HepG2 (cell line): ENCODE data around the gene CTDNEP1. TPM values are rescaled to one million over a fixed set of nuclear protein-coding genes. Genes with fewer than 3 reads are reported as not detected.
A peak's percentile ranks its signal among the peaks of the same experiment; 100 is the strongest.

ENCODE experiments used
- ARHGAP35 ChIP-seq: sonication (generic); formaldehyde crosslinking; IDR thresholded peaks from 2 replicates; pipeline ENCODE4 v1.9.0; 2022; ENCODE audit warnings: mild to moderate bottlenecking, inconsistent platforms, moderate library complexity, missing genetic modification reagents, borderline replicate concordance
- ARID2 ChIP-seq: sonication (generic); formaldehyde crosslinking; IDR thresholded peaks from 2 replicates; pipeline ENCODE4 v1.8.1; 2022; ENCODE audit warnings: mild to moderate bottlenecking, missing genetic modification reagents, borderline replicate concordance
- DMAP1 ChIP-seq: IDR thresholded peaks from 2 replicates; pipeline ENCODE4 v1.6.1; 2016
- GTF2F1 ChIP-seq: fragments of 150-350 bp; IDR thresholded peaks from 2 replicates; pipeline ENCODE4 v1.6.1; 2014; ENCODE audit warnings: low read length
- HMGXB4 ChIP-seq, 2 experiments: sonication (generic) in 1 of 2; formaldehyde crosslinking in 1 of 2; IDR thresholded peaks; 2 replicates each; pipeline versions ENCODE4 v1.4.0 to v1.6.1; 2018 to 2020; ENCODE audit warnings: missing genetic modification reagents in 2 of 2, borderline replicate concordance in 1 of 2, low read depth in 1 of 2, mild to moderate bottlenecking in 1 of 2, missing biosample characterization in 1 of 2
- IKZF5 ChIP-seq: IDR thresholded peaks from 2 replicates; pipeline ENCODE4 v1.6.1; 2018; ENCODE audit warnings: missing genetic modification reagents, mild to moderate bottlenecking, missing compliant biosample characterization
- MXD1 ChIP-seq: sonication (generic); formaldehyde crosslinking; IDR thresholded peaks from 2 replicates; pipeline ENCODE4 v1.4.0; 2020; ENCODE audit warnings: mild to moderate bottlenecking, missing genetic modification reagents
- NCOA1 ChIP-seq: sonication (generic); formaldehyde crosslinking; IDR thresholded peaks from 2 replicates; pipeline ENCODE4 v1.9.0; 2021; ENCODE audit warnings: missing genetic modification reagents
- NR2F1 ChIP-seq, 2 experiments: fragments of 450-650 bp in 1 of 2; formaldehyde crosslinking in 1 of 2; IDR thresholded peaks; 2 replicates each; pipeline versions ENCODE4 v1.5.0 to v1.6.1; 2016 to 2020; ENCODE audit warnings: mild to moderate bottlenecking in 1 of 2, missing compliant biosample characterization in 1 of 2, missing genetic modification reagents in 1 of 2, moderate library complexity in 1 of 2
- PLRG1 ChIP-seq: fragments of 450-650 bp; conservative IDR thresholded peaks from 2 replicates; pipeline ENCODE4 v1.6.1; 2016
- RXRA ChIP-seq: sonication (generic); formaldehyde crosslinking; IDR thresholded peaks from 2 replicates; pipeline ENCODE4 v1.5.1; 2020; ENCODE audit warnings: missing genetic modification reagents
- TBX2 ChIP-seq: sonication (generic); formaldehyde crosslinking; IDR thresholded peaks from 2 replicates; pipeline ENCODE4 v1.5.0; 2020; ENCODE audit warnings: missing genetic modification reagents, mild to moderate bottlenecking, borderline replicate concordance
- TOPORS ChIP-seq: sonication (generic); formaldehyde crosslinking; IDR thresholded peaks from 2 replicates; pipeline ENCODE4 v1.8.0; 2023; ENCODE audit warnings: mild to moderate bottlenecking, missing genetic modification reagents
- ZBTB38 ChIP-seq: sonication (generic); formaldehyde crosslinking; IDR thresholded peaks from 2 replicates; pipeline ENCODE4 v1.5.1; 2020; ENCODE audit warnings: mild to moderate bottlenecking, missing genetic modification reagents
- ZNF501 ChIP-seq: sonication (generic); formaldehyde crosslinking; IDR thresholded peaks from 2 replicates; pipeline ENCODE4 v1.5.1; 2020; ENCODE audit warnings: mild to moderate bottlenecking, moderate library complexity, missing genetic modification reagents
- ZNF781 ChIP-seq: sonication (generic); formaldehyde crosslinking; IDR thresholded peaks from 2 replicates; pipeline ENCODE4 v1.5.1; 2020; ENCODE audit warnings: borderline replicate concordance, mild to moderate bottlenecking, missing genetic modification reagents; ENCODE audit errors: not compliant biosample characterization
- polyA plus RNA-seq, 8 experiments: library from polyadenylated mRNA; depleted of rRNA in 3 of 8; stranded (reverse) in 7 of 8; unstranded in 1 of 8; fragments of >200 nt; fragmentation: Illumina TruSeq in 4 of 8; extraction: Trizol in 4 of 8; gene quantifications; 2 replicates each; pipeline versions ENCODE4 v1.2.1 to v1.2.3, GENCODE V29; 2011 to 2016; ENCODE audit warnings: low read depth in 4 of 8, missing spikeins in 1 of 8, mixed read lengths in 1 of 8; ENCODE audit not compliant: insufficient read depth in 1 of 8
- total RNA-seq, 5 experiments: library from RNA; depleted of rRNA; stranded (reverse); fragments of >200 nt; fragmentation: Illumina TruSeq; extraction: Trizol; gene quantifications; 2 replicates each; pipeline ENCODE4 v1.2.3, GENCODE V29; 2016; ENCODE audit warnings: low read depth in 1 of 5
- TF ChIP-seq, protein P1 (sequence below): sonication (generic); formaldehyde crosslinking; IDR thresholded peaks from 2 replicates; pipeline ENCODE4 v1.4.0; 2020; ENCODE audit warnings: low read depth, mild to moderate bottlenecking, missing genetic modification reagents
- TF ChIP-seq, protein P2 (sequence below): IDR thresholded peaks from 2 replicates; pipeline ENCODE4 v1.6.1; 2016; ENCODE audit warnings: mild to moderate bottlenecking, missing biosample characterization, missing genetic modification reagents

CTDNEP1 gene
- total and polyA plus RNA-seq, 2 of the 13 experiments (the other 11 are each of a cell fraction or from before 2014, with no cell fraction given): 19.8 to 118 TPM

- TF ChIP-seq RXRA (CRISPR knock-in tag) (peak; percentile 76), HMGXB4 (CRISPR knock-in tag; IDR thresholded peaks at IDR 0.05; ENCODE audit: borderline replicate concordance in 1 of 2, low read depth in 1 of 2) (no peak), ARID2 (CRISPR knock-in tag) (no peak), TBX2 (no peak), ZNF781 (CRISPR knock-in tag) (no peak), ZBTB38 (CRISPR knock-in tag) (no peak), IKZF5 (CRISPR knock-in tag) (no peak), MXD1 (CRISPR knock-in tag) (peak; percentile 74; the same call in 1 of the 2 replicates), TOPORS (CRISPR knock-in tag) (no peak), GTF2F1 (no peak), ZNF501 (CRISPR knock-in tag) (peak; percentile 76), PLRG1 (no peak), ARHGAP35 (CRISPR knock-in tag) (no peak), NCOA1 (CRISPR knock-in tag) (no peak), DMAP1 (CRISPR knock-in tag) (peak; percentile 72), NR2F1 (CRISPR knock-in tag; IDR thresholded peaks at IDR 0.05) (no peak)
- TF ChIP-seq, protein P1, sequence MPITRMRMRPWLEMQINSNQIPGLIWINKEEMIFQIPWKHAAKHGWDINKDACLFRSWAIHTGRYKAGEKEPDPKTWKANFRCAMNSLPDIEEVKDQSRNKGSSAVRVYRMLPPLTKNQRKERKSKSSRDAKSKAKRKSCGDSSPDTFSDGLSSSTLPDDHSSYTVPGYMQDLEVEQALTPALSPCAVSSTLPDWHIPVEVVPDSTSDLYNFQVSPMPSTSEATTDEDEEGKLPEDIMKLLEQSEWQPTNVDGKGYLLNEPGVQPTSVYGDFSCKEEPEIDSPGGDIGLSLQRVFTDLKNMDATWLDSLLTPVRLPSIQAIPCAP (CRISPR knock-in tag): no peak
- TF ChIP-seq, protein P2, sequence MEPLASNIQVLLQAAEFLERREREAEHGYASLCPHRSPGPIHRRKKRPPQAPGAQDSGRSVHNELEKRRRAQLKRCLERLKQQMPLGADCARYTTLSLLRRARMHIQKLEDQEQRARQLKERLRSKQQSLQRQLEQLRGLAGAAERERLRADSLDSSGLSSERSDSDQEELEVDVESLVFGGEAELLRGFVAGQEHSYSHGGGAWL (CRISPR knock-in tag): no peak
Measured at GRCh38 chr17:7258731-7259554, 7.4 kb upstream of the CTDNEP1 start (continued).
